Right atrium auricular region (tissue), 2 donors: ENCODE data around the gene MEIS1. TPM values are rescaled to one million over a fixed set of nuclear protein-coding genes. Genes with fewer than 3 reads are reported as not detected.

Source experiments
- DNase-seq: peaks from one replicate; pipeline ENCODE4 v3.0.0-alpha.2; 2019; ENCODE audit warnings: low spot score
- H3K27ac ChIP-seq, 2 donors: fragments of 200-600 bp; sonication (generic); 1 replicate in 1 of 2; 2 replicates in 1 of 2; pipeline ENCODE4 v1.5.1; 2016 to 2019
- H3K27me3 ChIP-seq, 2 donors: fragments of 200-600 bp; sonication (generic); one replicate each; pipeline versions ENCODE4 v1.5.1 to v1.6.0; 2017 to 2019
- H3K36me3 ChIP-seq: fragments of 200-600 bp; sonication (generic); one replicate; pipeline ENCODE4 v1.5.1; 2016
- H3K4me1 ChIP-seq, 2 donors: fragments of 200-600 bp; sonication (generic); one replicate each; pipeline versions ENCODE4 v1.5.1 to v1.6.0; 2017 to 2019
- H3K4me3 ChIP-seq, 2 donors: fragments of 200-600 bp; sonication (generic); 1 replicate in 1 of 2; 2 replicates in 1 of 2; pipeline ENCODE4 v1.5.1; 2017 to 2019; ENCODE audit warnings: mild to moderate bottlenecking in 1 of 2, moderate library complexity in 1 of 2
- H3K9me3 ChIP-seq, 2 donors: fragments of 200-600 bp; sonication (generic); one replicate each; pipeline ENCODE4 v1.5.1; 2019
- CTCF ChIP-seq, 2 donors: fragments of 200-600 bp; sonication (generic); IDR thresholded peaks; one replicate each; pipeline ENCODE4 v1.5.1; 2019; ENCODE audit warnings: antibody characterized with exemption in 2 of 2
- total RNA-seq, 2 donors: library from RNA; depleted of rRNA; stranded (reverse); fragments of >200 nt; gene quantifications; one replicate each; pipeline ENCODE4 v1.1.0, GENCODE V29; 2016

MEIS1 gene
- total RNA-seq, 2 donors from 2014 or later = 13.6 to 16.7 TPM

GRCh38 chr2:66496670-66497420, 61.9 kb downstream of the MEIS1 start:
- Histone ChIP-seq H3K4me3 (no peak overlapping the region), H3K27ac (peak overlapping the region; percentile 52 to 67), H3K4me1 (peaks cover 0 to 21% of the 10 kb centered on the region in 2 donors), H3K36me3 (no peaks in the 10 kb centered on the region), H3K9me3 (no peaks in the 10 kb centered on the region), H3K27me3 (no peaks in the 10 kb centered on the region)
- no peak for DNase-seq
- no peak for TF ChIP-seq CTCF (IDR thresholded peaks at IDR 0.05)

GRCh38 chr2:66497431-66498288, 62.7 kb downstream of the MEIS1 start:
- Histone ChIP-seq H3K36me3 (no peaks in the 10 kb centered on the region), H3K4me3 (no peak overlapping the region), H3K27ac (no peak overlapping the region), H3K4me1 (peaks cover 0 to 16% of the 10 kb centered on the region in 2 donors), H3K27me3 (no peaks in the 10 kb centered on the region), H3K9me3 (no peaks in the 10 kb centered on the region)
- no peak for TF ChIP-seq CTCF (IDR thresholded peaks at IDR 0.05)
- DNase-seq = no peak

GRCh38 chr2:66498289-66498975, 63.5 kb downstream of the MEIS1 start:
- no peak for DNase-seq
- Histone ChIP-seq H3K9me3 (no peaks in the 10 kb centered on the region), H3K27ac (no peak overlapping the region), H3K36me3 (no peaks in the 10 kb centered on the region), H3K4me3 (no peak overlapping the region), H3K4me1 (peaks cover 0 to 16% of the 10 kb centered on the region in 2 donors), H3K27me3 (no peaks in the 10 kb centered on the region)
- no peak for TF ChIP-seq CTCF (IDR thresholded peaks at IDR 0.05)

- peaks cover 0 to 6% of the 10 kb centered on the region in 2 donors for H3K4me1 ChIP-seq
Observed at GRCh38 chr2:66501267-66501666, 66.3 kb downstream of the MEIS1 start.

More at GRCh38 chr2:66501267-66501666, 66.3 kb downstream of the MEIS1 start:
- no peak for TF ChIP-seq CTCF (IDR thresholded peaks at IDR 0.05)
- Histone ChIP-seq H3K9me3 (no peaks in the 10 kb centered on the region), H3K27ac (no peak overlapping the region), H3K36me3 (no peaks in the 10 kb centered on the region), H3K27me3 (no peaks in the 10 kb centered on the region), H3K4me3 (no peak overlapping the region)
- no peak for DNase-seq
